Astrocyte (in vitro differentiated cells and primary cell): Measurements from ENCODE around the gene CD247. TPM values are rescaled to one million over a fixed set of nuclear protein-coding genes. Genes with fewer than 3 reads are reported as not detected.

ENCODE experiments used
- DNase-seq: peaks from one replicate; pipeline ENCODE4 v3.0.0-alpha.2; 2010; ENCODE audit warnings: low read depth
- FAIRE-seq: peaks from 2 replicates; lab custom pipeline; 2011; peaks lifted over from hg19 to GRCh38; lab: Jason Lieb, UNC
- H2AFZ ChIP-seq: 2 replicates; pipeline ENCODE4 v1.6.0; 2012; ENCODE audit warnings: low read depth, low read length, inconsistent platforms
- H3K27ac ChIP-seq: 2 replicates; pipeline ENCODE4 v1.5.1; 2011; ENCODE audit warnings: low read depth, low read length, inconsistent platforms
- H3K27me3 ChIP-seq: 2 replicates; pipeline ENCODE4 v1.6.0; 2011; ENCODE audit warnings: low read length, inconsistent platforms; ENCODE audit not compliant: insufficient read depth
- H3K36me3 ChIP-seq: 2 replicates; pipeline ENCODE4 v1.5.1; 2011; ENCODE audit warnings: low read length, inconsistent platforms; ENCODE audit not compliant: insufficient read depth
- H3K4me1 ChIP-seq: 2 replicates; pipeline ENCODE4 v1.5.1; 2011; ENCODE audit warnings: low read length, inconsistent platforms; ENCODE audit not compliant: insufficient read depth
- H3K4me2 ChIP-seq: 2 replicates; pipeline ENCODE4 v1.6.0; 2012; ENCODE audit warnings: low read length, inconsistent platforms
- H3K4me3 ChIP-seq: 2 replicates; pipeline ENCODE4 v1.5.1; 2011; ENCODE audit warnings: low read depth, mild to moderate bottlenecking, low read length, inconsistent platforms; ENCODE audit not compliant: insufficient read depth
- H3K79me2 ChIP-seq: 2 replicates; pipeline ENCODE4 v1.6.0; 2012; ENCODE audit warnings: mild to moderate bottlenecking, low read length, inconsistent platforms; ENCODE audit not compliant: insufficient read depth
- H3K9ac ChIP-seq: 2 replicates; pipeline ENCODE4 v1.6.0; 2012; ENCODE audit warnings: mild to moderate bottlenecking, low read length, inconsistent platforms
- H3K9me3 ChIP-seq: 2 replicates; pipeline ENCODE4 v1.5.1; 2012; ENCODE audit warnings: low read depth, mild to moderate bottlenecking, low read length, inconsistent platforms; ENCODE audit not compliant: insufficient read depth
- H4K20me1 ChIP-seq: 2 replicates; pipeline ENCODE4 v1.6.0; 2012; ENCODE audit warnings: low read length, inconsistent platforms; ENCODE audit not compliant: insufficient read depth
- H3K27ac Mint-ChIP-seq: one replicate; pipeline ENCODE4 v1.8.0; 2021; ENCODE audit warnings: mild to moderate bottlenecking, mixed read lengths; ENCODE audit not compliant: unreplicated experiment
- H3K27me3 Mint-ChIP-seq: one replicate; pipeline ENCODE4 v1.8.0; 2021; ENCODE audit warnings: low read depth, mixed read lengths; ENCODE audit not compliant: unreplicated experiment
- H3K36me3 Mint-ChIP-seq: one replicate; pipeline ENCODE4 v1.8.0; 2021; ENCODE audit warnings: low read depth, mixed read lengths; ENCODE audit not compliant: unreplicated experiment
- H3K4me1 Mint-ChIP-seq: one replicate; pipeline ENCODE4 v1.8.0; 2021; ENCODE audit warnings: low read depth, mixed read lengths; ENCODE audit not compliant: unreplicated experiment
- H3K4me3 Mint-ChIP-seq: one replicate; pipeline ENCODE4 v1.8.0; 2021; ENCODE audit warnings: mild to moderate bottlenecking, moderate library complexity, mixed read lengths; ENCODE audit not compliant: unreplicated experiment
- H3K9me3 Mint-ChIP-seq: one replicate; pipeline ENCODE4 v1.8.0; 2021; ENCODE audit warnings: mild to moderate bottlenecking, mixed read lengths; ENCODE audit not compliant: unreplicated experiment
- EZH2 ChIP-seq: IDR thresholded peaks from 2 replicates; pipeline ENCODE4 v1.6.1; 2012; ENCODE audit warnings: mild to moderate bottlenecking, low read length, inconsistent platforms; ENCODE audit not compliant: insufficient read depth
- total RNA-seq: library from RNA; stranded (reverse); gene quantifications from 2 replicates; pipeline ENCODE4 v1.2.1, GENCODE V29; 2021
- TF ChIP-seq, protein P1 (sequence below): IDR thresholded peaks from 2 replicates; pipeline ENCODE4 v1.5.1; 2011; ENCODE audit warnings: low read depth, mild to moderate bottlenecking, inconsistent platforms, low read length, moderate library complexity; ENCODE audit not compliant: insufficient read depth

Gene CD247
- total RNA-seq, 1 donor from 2014 or later = not detected

- H3K27ac Mint-ChIP-seq = no peak overlapping the region
- no peak overlapping the region for H3K4me3 Mint-ChIP-seq
- no peak for DNase-seq
- no peak for FAIRE-seq
- Histone ChIP-seq H3K9me3 (no peaks in the 10 kb centered on the region), H3K4me2 (no peak overlapping the region), H3K79me2 (no peaks in the 10 kb centered on the region), H3K36me3 (no peaks in the 10 kb centered on the region), H2AFZ (no peak overlapping the region), H3K4me1 (no peaks in the 10 kb centered on the region), H4K20me1 (no peaks in the 10 kb centered on the region), H3K9ac (no peak overlapping the region), H3K27me3 (no peaks in the 10 kb centered on the region), H3K27ac (no peak overlapping the region), H3K4me3 (no peak overlapping the region)
- no peaks in the 10 kb centered on the region for H3K9me3 Mint-ChIP-seq
- TF ChIP-seq, protein P1, sequence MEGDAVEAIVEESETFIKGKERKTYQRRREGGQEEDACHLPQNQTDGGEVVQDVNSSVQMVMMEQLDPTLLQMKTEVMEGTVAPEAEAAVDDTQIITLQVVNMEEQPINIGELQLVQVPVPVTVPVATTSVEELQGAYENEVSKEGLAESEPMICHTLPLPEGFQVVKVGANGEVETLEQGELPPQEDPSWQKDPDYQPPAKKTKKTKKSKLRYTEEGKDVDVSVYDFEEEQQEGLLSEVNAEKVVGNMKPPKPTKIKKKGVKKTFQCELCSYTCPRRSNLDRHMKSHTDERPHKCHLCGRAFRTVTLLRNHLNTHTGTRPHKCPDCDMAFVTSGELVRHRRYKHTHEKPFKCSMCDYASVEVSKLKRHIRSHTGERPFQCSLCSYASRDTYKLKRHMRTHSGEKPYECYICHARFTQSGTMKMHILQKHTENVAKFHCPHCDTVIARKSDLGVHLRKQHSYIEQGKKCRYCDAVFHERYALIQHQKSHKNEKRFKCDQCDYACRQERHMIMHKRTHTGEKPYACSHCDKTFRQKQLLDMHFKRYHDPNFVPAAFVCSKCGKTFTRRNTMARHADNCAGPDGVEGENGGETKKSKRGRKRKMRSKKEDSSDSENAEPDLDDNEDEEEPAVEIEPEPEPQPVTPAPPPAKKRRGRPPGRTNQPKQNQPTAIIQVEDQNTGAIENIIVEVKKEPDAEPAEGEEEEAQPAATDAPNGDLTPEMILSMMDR = no peak
- no peak for TF ChIP-seq EZH2
- H3K27me3 Mint-ChIP-seq = no peaks in the 10 kb centered on the region
- peaks cover 1% of the 10 kb centered on the region for H3K36me3 Mint-ChIP-seq
- no peaks in the 10 kb centered on the region for H3K4me1 Mint-ChIP-seq
These were observed 113.4 kb downstream of the CD247 start for GRCh38 chr1:167404908-167405307.

- Histone ChIP-seq H3K27me3 (no peaks in the 10 kb centered on the region), H3K9me3 (no peaks in the 10 kb centered on the region), H3K4me3 (no peak overlapping the region), H3K9ac (no peak overlapping the region), H3K36me3 (no peaks in the 10 kb centered on the region), H3K4me2 (no peak overlapping the region), H2AFZ (no peak overlapping the region), H4K20me1 (no peaks in the 10 kb centered on the region), H3K79me2 (no peaks in the 10 kb centered on the region), H3K27ac (no peak overlapping the region), H3K4me1 (no peaks in the 10 kb centered on the region)
- Mint-ChIP-seq H3K27me3 (no peaks in the 10 kb centered on the region), H3K4me3 (no peak overlapping the region), H3K27ac (no peak overlapping the region), H3K36me3 (peaks cover 1% of the 10 kb centered on the region), H3K9me3 (no peaks in the 10 kb centered on the region), H3K4me1 (no peaks in the 10 kb centered on the region)
- TF ChIP-seq, protein P1 = no peak
- no peak for TF ChIP-seq EZH2
- peak; percentile 4 for DNase-seq
- no peak for FAIRE-seq
These were observed 114.0 kb downstream of the CD247 start for GRCh38 chr1:167404161-167404888.

GRCh38 chr1:167401260-167401873 is 117.0 kb downstream of the CD247 start:
- Mint-ChIP-seq H3K27me3 (no peaks in the 10 kb centered on the region), H3K4me1 (no peaks in the 10 kb centered on the region), H3K9me3 (no peaks in the 10 kb centered on the region), H3K27ac (no peak overlapping the region), H3K4me3 (no peak overlapping the region), H3K36me3 (peaks cover 1% of the 10 kb centered on the region)
- Histone ChIP-seq H3K79me2 (no peaks in the 10 kb centered on the region), H4K20me1 (no peaks in the 10 kb centered on the region), H3K9me3 (no peaks in the 10 kb centered on the region), H3K4me3 (no peak overlapping the region), H3K4me1 (no peaks in the 10 kb centered on the region), H3K36me3 (no peaks in the 10 kb centered on the region), H3K4me2 (no peak overlapping the region), H2AFZ (no peak overlapping the region), H3K27ac (no peak overlapping the region), H3K9ac (no peak overlapping the region), H3K27me3 (no peaks in the 10 kb centered on the region)
- TF ChIP-seq, protein P1 = peak; percentile 48
- no peak for TF ChIP-seq EZH2
- DNase-seq (peak; percentile 23), FAIRE-seq (no peak)
